SKM-1 treated with dmso at 0.1 percent for 144 hours (cell line): ENCODE measurements around the gene C1orf35.

Source experiments
- DNase-seq: peaks from one replicate; lab custom pipeline; 2025; ENCODE audit not compliant: unreplicated experiment; lab: John Stamatoyannopoulos, UW

C1orf35 gene

DNA sequence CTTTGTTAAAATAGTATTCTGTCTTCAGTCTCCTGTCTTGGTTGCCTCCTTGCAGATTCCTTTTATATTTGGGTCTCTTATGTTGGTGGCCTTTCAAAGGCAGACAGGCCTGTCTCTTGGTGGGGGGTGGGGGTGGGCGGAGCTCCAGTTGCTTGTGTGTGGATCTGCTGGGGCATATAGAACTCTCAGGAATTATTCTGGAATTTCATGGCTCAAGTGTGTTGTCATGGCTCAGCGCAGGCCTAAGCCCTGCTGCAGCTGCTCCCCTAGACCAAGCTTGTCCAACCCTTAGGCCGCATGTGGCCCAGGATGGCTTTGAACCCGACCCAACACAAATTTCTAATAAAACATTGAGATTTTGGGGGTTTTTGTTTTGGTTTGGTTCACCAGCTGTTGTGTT is 8.0 kb downstream of the C1orf35 start:
- no peak for DNase-seq

DNA sequence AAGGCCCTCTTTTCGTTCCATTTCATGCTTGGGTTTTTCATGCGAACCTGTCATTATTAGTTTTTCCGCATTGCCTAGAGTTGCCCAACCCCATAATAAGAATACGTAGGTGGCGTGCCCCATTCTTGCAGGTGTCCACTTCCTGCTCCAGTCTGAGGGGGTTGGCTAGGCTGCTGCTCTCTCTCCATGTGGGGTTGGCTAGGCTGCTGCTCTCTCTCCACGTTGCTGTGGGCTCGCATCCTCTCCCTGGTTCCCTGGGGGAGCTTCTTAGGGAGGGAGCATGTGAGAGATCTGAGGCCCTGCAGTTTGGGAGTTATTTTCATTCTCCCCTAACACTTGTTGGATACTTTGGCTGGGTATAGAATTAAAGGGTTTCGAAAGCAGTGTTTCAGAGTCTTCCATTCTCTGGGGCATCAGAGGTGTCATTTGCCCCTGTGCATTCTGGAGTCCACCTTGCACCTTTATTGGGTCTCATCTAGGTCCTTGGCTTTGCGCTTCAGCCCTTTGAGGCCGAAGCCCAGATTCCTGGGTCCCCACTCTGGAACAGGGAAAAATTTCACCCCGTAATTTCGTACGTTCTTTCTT is 8.6 kb downstream of the C1orf35 start:
- DNase-seq: no peak

DNA sequence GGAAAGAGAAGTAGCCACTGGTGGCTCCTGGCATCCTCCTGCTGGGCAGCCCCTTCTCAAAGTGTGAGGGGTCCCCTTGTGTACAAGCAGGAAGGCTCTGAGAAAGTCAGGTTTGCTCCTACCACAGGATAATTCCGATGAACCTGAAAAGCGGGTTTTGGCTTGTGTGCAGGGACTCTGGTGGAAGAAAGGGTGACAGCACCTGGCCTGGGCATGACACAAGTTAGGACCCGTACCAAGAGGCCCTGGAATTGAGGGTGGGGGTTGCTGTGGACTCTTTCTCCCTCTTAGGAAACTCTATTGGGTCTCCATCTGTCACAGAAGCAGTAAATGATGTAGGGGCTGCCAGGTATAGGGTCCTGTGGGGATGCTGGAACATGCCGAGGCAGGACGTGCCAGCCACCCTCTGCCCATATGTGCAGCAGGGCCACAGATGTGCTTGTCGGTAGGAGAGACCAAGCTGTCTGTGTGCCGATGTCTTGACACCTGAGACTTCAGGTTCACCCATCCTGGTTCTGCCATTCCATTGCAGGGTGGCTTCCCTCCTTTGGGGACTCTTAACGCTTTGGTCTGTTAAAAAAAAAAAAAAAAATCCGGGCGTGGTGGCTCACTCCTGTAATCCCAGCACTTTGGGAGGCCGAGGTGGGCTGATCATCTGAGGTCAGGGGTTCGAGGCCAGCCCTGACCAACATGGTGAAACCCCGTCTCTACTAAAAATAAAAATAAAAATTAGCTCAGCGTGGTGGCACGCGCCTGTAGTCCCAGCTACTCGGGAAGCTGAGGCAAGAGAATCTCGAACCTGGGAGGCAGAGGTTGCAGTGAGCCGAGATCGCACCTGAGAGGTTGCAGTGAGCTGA is 9.8 kb downstream of the C1orf35 start:
- DNase-seq: no peak

GRCh38 chr1:228092342-228093049 is 10.6 kb downstream of the C1orf35 start:
- DNase-seq: no peak

GRCh38 chr1:228091084-228091483 is 12.0 kb downstream of the C1orf35 start:
- no peak for DNase-seq

DNA sequence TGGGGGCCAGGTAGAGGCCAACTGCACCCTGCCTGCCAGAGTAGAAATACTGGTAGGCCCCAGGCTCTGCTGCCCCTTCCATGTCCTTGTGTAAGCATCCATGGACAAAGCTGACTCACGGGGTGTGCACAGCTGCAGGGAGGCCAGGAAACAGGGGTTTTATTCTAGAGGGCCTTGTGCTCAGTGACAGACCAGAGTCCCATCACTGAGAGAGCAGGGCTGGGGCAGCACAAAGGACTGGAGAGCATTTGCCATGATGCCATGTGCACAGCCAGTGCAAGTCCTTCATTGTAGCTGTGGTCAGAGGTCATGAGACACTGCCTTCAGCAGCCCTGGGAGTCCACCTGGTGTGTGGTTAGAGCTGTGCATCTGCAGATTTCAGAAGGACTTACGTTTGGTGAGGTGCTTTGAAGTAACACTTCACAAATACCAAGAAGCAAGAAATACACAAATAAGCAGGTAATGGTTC is 12.5 kb downstream of the C1orf35 start:
- no peak for DNase-seq

GRCh38 chr1:228089519-228090380 is 13.4 kb downstream of the C1orf35 start:
- peak; percentile 78 for DNase-seq

DNA sequence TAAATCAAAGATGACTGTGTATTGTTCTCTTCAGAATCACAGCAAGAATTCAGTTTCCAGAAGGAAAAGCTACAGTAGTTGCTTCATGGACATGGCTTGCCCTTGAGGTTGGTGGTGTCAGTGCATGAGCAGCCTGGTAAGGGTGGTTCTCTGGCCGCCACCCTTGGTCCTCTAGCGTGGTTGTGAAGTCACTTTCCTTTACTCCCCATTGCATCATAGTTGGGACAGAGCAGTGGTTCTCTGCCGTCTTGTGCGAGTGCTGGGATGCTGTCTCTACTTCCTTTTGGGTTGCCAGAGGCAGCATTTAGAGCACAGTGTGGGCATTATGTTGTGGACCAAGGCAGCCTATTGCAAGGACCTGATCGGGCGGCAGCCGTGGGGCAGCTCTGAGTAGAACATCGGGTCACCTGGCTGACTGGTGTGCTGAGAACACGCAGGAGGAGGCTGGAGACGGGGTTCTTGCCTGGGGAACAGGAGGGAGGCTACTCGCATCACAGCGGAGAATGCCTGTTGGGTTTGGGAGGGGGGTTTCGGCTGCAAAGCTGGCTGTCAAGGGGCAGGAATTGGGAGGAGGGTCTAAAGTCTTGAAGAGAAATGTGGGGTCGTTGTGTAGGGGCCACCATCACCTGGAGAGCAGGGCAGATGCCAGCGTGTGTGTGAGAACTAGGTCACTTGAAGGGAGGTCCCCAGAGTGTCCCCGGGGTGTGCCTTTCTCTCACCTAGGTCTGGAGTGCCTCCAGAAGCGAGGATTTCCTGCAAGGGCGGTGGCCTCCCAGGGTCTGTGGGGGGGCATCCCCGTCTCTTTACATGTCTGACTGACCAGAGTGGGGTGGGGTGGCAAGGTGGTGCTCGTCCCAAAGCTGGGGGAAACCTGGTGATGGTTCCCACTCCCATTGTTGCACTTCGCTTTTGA is 14.3 kb downstream of the C1orf35 start:
- peak; percentile 80 for DNase-seq

DNA sequence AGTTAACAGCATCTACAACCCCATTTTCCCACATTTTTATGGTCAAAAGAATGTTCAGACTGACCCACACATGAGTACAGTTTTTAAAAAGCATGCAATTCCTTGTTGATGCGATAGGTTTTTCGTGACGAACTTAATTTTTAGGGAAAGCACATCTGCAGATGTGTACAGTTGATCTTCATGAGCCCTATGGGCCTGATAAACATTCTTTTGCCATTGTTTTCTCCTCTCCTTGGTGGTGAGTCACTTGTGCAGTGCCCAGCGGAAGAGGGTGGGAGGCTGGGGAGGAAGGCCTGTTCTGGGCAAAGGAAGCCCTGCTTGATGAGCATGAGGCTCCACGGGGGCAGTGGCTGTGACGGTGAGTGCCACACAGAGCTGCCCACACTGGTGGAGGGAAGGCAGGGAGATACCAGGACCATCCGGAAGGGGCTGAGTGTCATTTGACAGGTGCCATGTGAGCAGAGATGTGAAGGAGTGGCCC is 15.3 kb downstream of the C1orf35 start:
- no peak for DNase-seq

GRCh38 chr1:228085287-228085951 is 17.7 kb downstream of the C1orf35 start:
- DNase-seq: no peak

GRCh38 chr1:228084797-228085196 is 18.3 kb downstream of the C1orf35 start:
- no peak for DNase-seq

DNA sequence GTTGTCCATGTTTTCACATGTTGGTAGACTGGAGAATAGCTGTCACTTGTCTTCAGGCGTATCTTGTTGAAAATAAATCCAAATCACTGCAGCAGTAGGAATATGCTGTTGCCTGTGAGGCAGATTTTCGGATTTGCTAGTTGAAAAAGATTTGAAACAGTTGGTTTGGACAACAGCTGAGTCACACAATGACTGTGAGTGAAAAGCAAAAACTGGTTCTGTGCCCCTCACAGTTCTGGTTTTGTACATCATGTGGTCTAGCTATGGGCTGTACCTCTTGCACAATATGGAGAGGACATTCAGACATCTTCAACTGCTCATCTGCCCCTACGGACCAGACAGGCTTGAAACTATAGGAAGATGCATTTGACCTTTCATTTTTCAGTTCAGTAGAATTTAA is 18.8 kb downstream of the C1orf35 start:
- DNase-seq: peak; percentile 26

GRCh38 chr1:228083871-228084278 is 19.2 kb downstream of the C1orf35 start:
- DNase-seq: no peak

DNA sequence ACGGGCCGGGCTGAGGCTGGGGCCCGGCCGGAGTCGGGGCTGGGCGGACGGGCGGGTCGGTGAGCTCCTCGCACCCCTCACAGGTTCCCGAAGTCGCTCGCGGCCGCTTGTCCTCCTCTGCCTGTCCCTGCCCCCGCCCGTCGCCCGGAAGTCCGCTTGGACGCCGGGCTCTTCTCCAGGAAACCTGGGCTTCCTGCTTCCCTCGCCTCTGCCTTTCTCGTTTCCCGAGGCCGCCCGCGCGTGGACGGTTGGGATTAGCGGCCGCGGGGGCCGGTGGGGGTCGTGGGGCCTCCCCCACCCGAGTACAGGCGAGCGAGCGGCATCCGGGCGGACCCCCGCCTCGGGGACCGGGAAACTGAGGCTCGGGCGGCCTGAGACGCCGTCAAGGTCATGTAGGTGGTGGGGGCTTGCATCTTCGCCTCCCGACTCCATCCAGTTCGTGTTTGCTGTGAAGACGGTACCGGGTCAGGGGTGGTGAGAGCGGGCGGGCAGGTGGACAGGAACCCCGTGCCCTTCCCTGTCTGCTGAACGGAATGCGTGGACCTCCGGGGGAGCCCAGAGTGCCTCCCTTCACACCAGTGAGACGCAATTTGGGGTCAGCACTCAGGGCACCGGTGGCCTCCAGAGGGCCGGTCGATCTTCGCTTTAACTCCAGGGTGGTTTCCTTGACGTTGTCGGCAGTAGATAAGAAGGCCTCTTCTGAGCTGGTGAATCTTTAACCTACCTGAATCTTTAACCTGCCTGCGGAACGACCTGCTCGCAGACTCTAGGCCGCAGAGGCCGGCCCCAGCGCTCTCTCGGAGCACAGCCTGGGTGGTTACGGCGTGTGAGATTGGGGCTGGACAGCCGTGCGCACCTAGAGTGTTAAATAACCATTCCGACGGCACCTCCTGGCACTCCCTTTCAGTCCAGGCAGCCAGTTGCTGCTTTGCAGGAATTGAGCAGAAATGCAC is 19.9 kb downstream of the C1orf35 start:
- DNase-seq: no peak

DNA sequence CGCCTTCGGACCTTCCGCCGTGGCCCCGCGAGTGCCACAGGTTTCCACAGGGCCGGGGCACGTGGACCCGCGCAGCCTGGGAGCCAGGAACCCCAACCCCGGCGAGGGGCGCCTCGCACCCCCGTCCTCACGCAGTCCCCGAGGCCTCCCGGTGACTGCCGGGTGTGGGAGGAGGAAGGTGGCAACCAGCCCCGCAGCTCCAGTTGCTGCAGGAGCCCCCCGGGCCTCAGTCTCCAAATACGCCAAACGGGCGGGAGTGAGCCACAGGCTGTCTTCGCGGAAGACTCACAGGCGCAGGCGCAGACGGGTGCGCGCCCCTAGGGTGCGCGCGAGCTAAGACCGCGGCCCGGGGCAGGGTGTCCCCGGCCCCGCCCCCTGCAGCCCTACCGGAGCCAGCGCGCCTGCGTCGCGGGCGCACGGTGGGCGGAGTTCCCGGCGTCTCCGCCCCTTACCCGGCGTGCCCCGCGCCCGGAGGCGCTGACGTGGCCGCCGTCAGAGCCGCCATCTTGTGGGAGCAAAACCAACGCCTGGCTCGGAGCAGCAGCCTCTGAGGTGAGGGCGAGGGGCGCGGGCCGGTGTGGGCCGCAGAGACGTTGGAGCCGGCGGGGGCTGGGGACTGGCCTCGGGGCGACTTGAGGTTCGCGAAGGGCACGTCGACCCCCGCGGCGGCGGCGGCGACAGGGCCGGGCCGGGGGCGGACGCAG is 20.8 kb downstream of the C1orf35 start, which contains the start of gene ARF1:
Gene ARF1 (plus strand): TSS at position 495 of the 704 bp plus-strand sequence. CDS start 14,407 bp downstream, outside the sequence.
- peak; percentile 95 for DNase-seq

DNA sequence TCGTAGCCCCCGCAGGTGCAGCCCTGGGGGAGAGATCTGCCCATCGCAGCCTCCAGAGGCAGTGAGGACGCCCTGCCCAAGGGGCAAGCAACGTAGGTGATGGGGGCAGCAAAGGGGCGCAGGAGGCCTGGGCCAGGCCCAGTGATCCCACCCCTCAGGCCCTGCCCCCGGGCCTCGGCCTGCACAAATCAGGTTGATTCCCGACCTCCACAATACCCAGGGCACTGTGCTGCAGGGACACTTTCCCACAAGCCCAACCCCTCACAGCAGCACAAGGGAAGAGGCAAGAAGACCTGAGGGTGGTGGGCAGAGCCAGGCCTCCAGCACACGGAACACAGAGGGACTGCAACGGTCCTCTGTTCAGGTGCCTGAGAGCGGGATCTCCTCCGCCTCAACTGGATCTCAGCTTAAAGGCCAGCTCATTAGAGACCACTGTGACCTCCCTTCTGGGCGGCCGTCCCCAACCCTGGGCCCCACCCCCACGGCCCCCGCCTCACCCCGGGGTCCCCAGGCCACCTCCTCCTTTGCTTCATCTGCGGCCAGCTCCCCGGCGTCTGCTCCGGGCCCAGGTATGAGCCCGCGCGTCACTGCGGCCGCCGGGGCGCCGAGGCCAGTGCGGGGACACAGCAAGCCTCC is 21.4 kb downstream of the C1orf35 start:
- DNase-seq: no peak

- DNase-seq: no peak
Observed at GRCh38 chr1:228081144-228081543, 22.0 kb downstream of the C1orf35 start.
